ENCODE measurements around the gene CLDN10.

CLDN10 gene

GRCh38 chr13:95603887-95604555 lies 51.5 kb downstream of the CLDN10 start:
- DNase-seq, result peak; percentile 34

- DNase-seq, result no peak
Observed at GRCh38 chr13:95604556-95604915, 52.0 kb downstream of the CLDN10 start.

- no peak for DNase-seq
Observed at GRCh38 chr13:95605448-95606125, 53.1 kb downstream of the CLDN10 start.

- DNase-seq, result peak; percentile 2
Observed at GRCh38 chr13:95607366-95607765, 54.8 kb downstream of the CLDN10 start.

GRCh38 chr13:95608640-95609323 lies 56.3 kb downstream of the CLDN10 start:
- no peak for DNase-seq

- no peak for DNase-seq
Observed at GRCh38 chr13:95614641-95615245, 62.2 kb downstream of the CLDN10 start.

GRCh38 chr13:95615539-95615938 lies 63.0 kb downstream of the CLDN10 start:
- no peak for DNase-seq

GRCh38 chr13:95620030-95620824 lies 67.7 kb downstream of the CLDN10 start:
- no peak for DNase-seq

GRCh38 chr13:95620825-95621498 lies 68.4 kb downstream of the CLDN10 start:
- no peak for DNase-seq

GRCh38 chr13:95623141-95623540 lies 70.6 kb downstream of the CLDN10 start:
- DNase-seq, result no peak

GRCh38 chr13:95624020-95624419 lies 71.5 kb downstream of the CLDN10 start:
- DNase-seq, result peak; percentile 22

- no peak for DNase-seq
Observed at GRCh38 chr13:95626768-95627167, 74.2 kb downstream of the CLDN10 start.

GRCh38 chr13:95627590-95627989 lies 75.1 kb downstream of the CLDN10 start:
- DNase-seq, result no peak

- no peak for DNase-seq
Observed at GRCh38 chr13:95628488-95628887, 76.0 kb downstream of the CLDN10 start.

GRCh38 chr13:95629071-95629470 lies 76.6 kb downstream of the CLDN10 start:
- DNase-seq, result no peak

All from NCI-H1105 treated with DMSO at 0.1 percent for 48 hours (cell line).